K562 (cell line): ENCODE results near the gene SEZ6L. TPM values are rescaled to one million over a fixed set of nuclear protein-coding genes. Genes with fewer than 3 reads are reported as not detected.

Experiments
- ATAC-seq: fragments of 200-7000 bp; cut with Tn5 transposase; 3 replicates; pipeline ENCODE4 v1.9.1; 2020; ENCODE audit warnings: moderate library complexity
- BruUV-seq: library from RNA; stranded (reverse); fragments of 400-500 nt; replicated peaks from 2 replicates; lab custom pipeline; 2021; lab: Mats Ljungman, UMichigan
- CTCF ChIA-PET: fragments of 300-600 bp; formaldehyde crosslinking; extraction: SDS; loops from one replicate; lab custom pipeline; 2021; ENCODE audit warnings: low intra/inter-chr PET ratio; lab: Yijun Ruan, JAX
- POLR2A ChIA-PET: fragments of 300-600, 350-650 bp; sonication (Branson Sonifier 250); formaldehyde crosslinking; extraction: SDS; loops from one replicate; lab custom pipeline; 2021; ENCODE audit warnings: antibody characterized with exemption, inconsistent platforms; lab: Yijun Ruan, JAX
- DNase-seq, 4 experiments: peaks; one replicate each; pipeline versions ENCODE4 v3.0.0 to v3.0.0-alpha.2; 2011 to 2018; ENCODE audit warnings: low spot score in 3 of 4, mixed read lengths in 3 of 4; ENCODE audit errors: extremely low read depth in 1 of 4
- FAIRE-seq: peaks from 2 replicates; lab custom pipeline; 2011; peaks lifted over from hg19 to GRCh38; lab: Jason Lieb, UNC
- H2AFZ ChIP-seq: 2 replicates; pipeline ENCODE4 v1.6.0; 2011; ENCODE audit warnings: low read depth, low read length, control low read depth, inconsistent platforms
- H3K27ac ChIP-seq: fragments of 200-600 bp; 3 replicates; pipeline ENCODE4 v1.8.0; 2011; ENCODE audit warnings: low read depth, mild to moderate bottlenecking, control low read depth, inconsistent platforms, low read length, moderate library complexity, mixed read lengths; ENCODE audit errors: extremely low read depth
- H3K27me3 ChIP-seq, 2 experiments: fragments of 300-600 bp in 1 of 2; 2 replicates in 1 of 2; 3 replicates in 1 of 2; pipeline versions ENCODE4 v1.6.0 to v1.8.0; 2011; ENCODE audit warnings: inconsistent platforms in 2 of 2, low read length in 2 of 2, mild to moderate bottlenecking in 1 of 2, mixed read lengths in 1 of 2, moderate library complexity in 1 of 2; ENCODE audit not compliant: control insufficient read depth in 2 of 2, insufficient read depth in 2 of 2
- H3K36me3 ChIP-seq: fragments of 300-600 bp; 3 replicates; pipeline ENCODE4 v1.8.0; 2011; ENCODE audit warnings: mild to moderate bottlenecking, low read length, inconsistent platforms; ENCODE audit not compliant: control insufficient read depth, insufficient read depth
- H3K4me1 ChIP-seq, 2 experiments: fragments of 200-600 bp in 1 of 2; replicated peaks in 1 of 2; 2 replicates in 1 of 2; 3 replicates in 1 of 2; pipeline versions ENCODE4 v1.5.1 to v1.8.0; 2011; ENCODE audit warnings: inconsistent platforms in 2 of 2, low read length in 2 of 2, mild to moderate bottlenecking in 1 of 2, mixed read lengths in 1 of 2, moderate library complexity in 1 of 2; ENCODE audit not compliant: control insufficient read depth in 2 of 2, insufficient read depth in 2 of 2
- H3K4me2 ChIP-seq: 2 replicates; pipeline ENCODE4 v1.6.1; 2011; ENCODE audit warnings: low read length, control low read depth, inconsistent platforms, mixed read lengths; ENCODE audit not compliant: insufficient read depth
- H3K4me3 ChIP-seq: fragments of 200-600 bp; sonication (generic), shearing (Covaris generic); 2 replicates; pipeline ENCODE4 v1.5.1; 2016; ENCODE audit warnings: control low read depth, inconsistent platforms
- H3K79me2 ChIP-seq: fragments of 200-600 bp; 3 replicates; pipeline ENCODE4 v1.8.0; 2011; ENCODE audit warnings: low read length, inconsistent platforms; ENCODE audit not compliant: control insufficient read depth, insufficient read depth
- H3K9ac ChIP-seq, 2 experiments: 2 replicates each; pipeline versions ENCODE4 v1.6.0 to v1.6.1; 2011; ENCODE audit warnings: low read depth in 2 of 2, low read length in 2 of 2, control low read depth in 1 of 2, inconsistent platforms in 1 of 2, mild to moderate bottlenecking in 1 of 2, mixed read lengths in 1 of 2; ENCODE audit not compliant: insufficient read depth in 1 of 2
- H3K9me1 ChIP-seq: one replicate; pipeline ENCODE4 v1.6.0; 2011; ENCODE audit warnings: inconsistent platforms, mild to moderate bottlenecking, low read length, moderate library complexity; ENCODE audit not compliant: control insufficient read depth, insufficient read depth
- H3K9me3 ChIP-seq: replicated peaks from 2 replicates; pipeline ENCODE4 v1.5.1; 2011; ENCODE audit warnings: low read depth, low read length, inconsistent platforms; ENCODE audit not compliant: control insufficient read depth, insufficient read depth
- H4K20me1 ChIP-seq: replicated peaks from 2 replicates; pipeline ENCODE4 v1.6.1; 2011; ENCODE audit warnings: low read length, inconsistent platforms, mixed read lengths; ENCODE audit not compliant: control insufficient read depth, insufficient read depth
- ATF7 ChIP-seq: fragments of 450-650 bp; IDR thresholded peaks from 2 replicates; pipeline ENCODE4 v1.7.1; 2014; ENCODE audit warnings: mild to moderate bottlenecking, moderate library complexity
- CAMTA2 ChIP-seq: fragments of 250-450 bp; sonication (Bioruptor Pico); conservative IDR thresholded peaks from 2 replicates; pipeline ENCODE4 v1.5.1; 2022
- CBX8 ChIP-seq: fragments of 200-600 bp; sonication (generic); IDR thresholded peaks from 2 replicates; pipeline ENCODE4 v1.6.1; 2012; ENCODE audit warnings: borderline replicate concordance, mixed run types, low read depth, mild to moderate bottlenecking, moderate library complexity, mixed read lengths, low read length, control low read depth, inconsistent platforms; ENCODE audit not compliant: poor library complexity, severe bottlenecking; ENCODE audit errors: extremely low read depth
- FOXK2 ChIP-seq, 2 experiments: fragments of 450-650 bp; IDR thresholded peaks in 1 of 2; conservative IDR thresholded peaks in 1 of 2; 2 replicates each; pipeline ENCODE4 v1.6.1; 2016; ENCODE audit warnings: low read depth in 2 of 2, mild to moderate bottlenecking in 1 of 2
- KLF13 ChIP-seq: fragments of 450-650 bp; IDR thresholded peaks from 2 replicates; pipeline ENCODE4 v1.6.1; 2016; ENCODE audit warnings: missing genetic modification characterization, low read depth, mild to moderate bottlenecking, missing compliant biosample characterization, moderate library complexity, borderline replicate concordance
- MITF ChIP-seq: IDR thresholded peaks from 2 replicates; pipeline ENCODE4 v1.6.1; 2014; ENCODE audit warnings: antibody characterized with exemption
- MYC ChIP-seq, 2 experiments: fragments of 250-450 bp in 1 of 2; sonication (Bioruptor Pico) in 1 of 2; IDR thresholded peaks; 2 replicates each; pipeline versions ENCODE4 v1.5.1 to v1.6.1; 2012 to 2021; ENCODE audit warnings: low read depth in 2 of 2, borderline replicate concordance in 1 of 2, improper control_type of control experiment in 1 of 2, low read length in 1 of 2, mild to moderate bottlenecking in 1 of 2, moderate library complexity in 1 of 2
- NKRF ChIP-seq: fragments of 450-650 bp; IDR thresholded peaks from 2 replicates; pipeline ENCODE4 v1.6.1; 2016; ENCODE audit warnings: borderline replicate concordance
- POLR2B ChIP-seq: fragments of 450-650 bp; IDR thresholded peaks from 2 replicates; pipeline ENCODE4 v1.6.1; 2018; ENCODE audit warnings: low read depth; ENCODE audit not compliant: partially characterized antibody
- RB1 ChIP-seq: fragments of 450-650 bp; IDR thresholded peaks from 2 replicates; pipeline ENCODE4 v1.6.1; 2017; ENCODE audit warnings: low read depth, mild to moderate bottlenecking
- RBBP5 ChIP-seq: fragments of 200-600 bp; sonication (generic); IDR thresholded peaks from 2 replicates; pipeline ENCODE4 v1.6.1; 2012; ENCODE audit warnings: borderline replicate concordance, mild to moderate bottlenecking, low read length, control low read depth, inconsistent platforms; ENCODE audit not compliant: insufficient read depth, poor library complexity, severe bottlenecking
- ZBTB17 ChIP-seq: fragments of 450-650 bp; formaldehyde crosslinking; IDR thresholded peaks from 2 replicates; pipeline ENCODE4 v1.4.0; 2020; ENCODE audit warnings: mild to moderate bottlenecking
- ZC3H8 ChIP-seq: fragments of 450-650 bp; IDR thresholded peaks from 2 replicates; pipeline ENCODE4 v1.6.1; 2017
- ZKSCAN3 ChIP-seq: fragments of 250-450 bp; sonication (Bioruptor Pico); IDR thresholded peaks from 2 replicates; pipeline ENCODE4 v1.4.0; 2020
- ZNF3 ChIP-seq: fragments of 250-450 bp; sonication (Bioruptor Pico); IDR thresholded peaks from 2 replicates; pipeline ENCODE4 v1.5.0; 2021; ENCODE audit warnings: mild to moderate bottlenecking, moderate library complexity
- ZNF324 ChIP-seq: fragments of 250-450 bp; sonication (Bioruptor Pico); IDR thresholded peaks from 2 replicates; pipeline ENCODE4 v1.4.0; 2020; ENCODE audit warnings: mild to moderate bottlenecking
- ZNF41 ChIP-seq: fragments of 250-450 bp; sonication (Bioruptor Pico); conservative IDR thresholded peaks from 2 replicates; pipeline ENCODE4 v1.4.0; 2020; ENCODE audit warnings: mild to moderate bottlenecking
- ZNF584 ChIP-seq: fragments of 200-800 bp; sonication (Bioruptor generic); IDR thresholded peaks from 2 replicates; pipeline ENCODE4 v1.6.1; 2016; ENCODE audit warnings: low read depth, mild to moderate bottlenecking, missing genetic modification characterization, missing compliant biosample characterization
- ZNF75A ChIP-seq: fragments of 450-650 bp; formaldehyde crosslinking; IDR thresholded peaks from 2 replicates; pipeline ENCODE4 v1.4.0; 2020; ENCODE audit warnings: mild to moderate bottlenecking
- WGBS: fragments of 100-300 bp; shearing (Covaris generic); methylation state at CpG from one replicate; pipeline ENCODE4 v1.1.6; 2016; ENCODE audit warnings: low coverage, mixed read lengths; ENCODE audit not compliant: insufficient coverage; ENCODE audit errors: missing lambda C conversion rate; 5-methylcytosine and 5-hydroxymethylcytosine counted together
- in situ Hi-C: fragments of 300-500 bp; cut with MboI; formaldehyde crosslinking; loops from 4 replicates; pipeline ENCODE4 v1.15.0; 2018; ENCODE audit warnings: inconsistent platforms, mixed read lengths
- intact Hi-C: fragments of 100-400 bp; cut with micrococcal nuclease; formaldehyde crosslinking; loops from 2 replicates; pipeline ENCODE4 v1.14.2; 2022
- polyA plus RNA-seq, 8 experiments: library from polyadenylated mRNA; depleted of rRNA in 4 of 8; stranded (reverse) in 5 of 8; unstranded in 3 of 8; fragments of >200 nt; fragmentation: Nextera tagmentation in 2 of 8; fragmentation: Illumina TruSeq in 1 of 8; extraction: Ambion mirVana in 2 of 8; extraction: Trizol in 1 of 8; gene quantifications; 2 replicates each; pipeline versions ENCODE4 v1.2.1 to v1.2.3, GENCODE V29; 2011 to 2014; ENCODE audit warnings: inconsistent platforms in 1 of 8, missing spikeins in 1 of 8
- total RNA-seq, 7 experiments: library from RNA; depleted of rRNA in 6 of 7; stranded (reverse); fragments of >200 nt in 6 of 7; fragmentation: Illumina TruSeq in 2 of 7; extraction: Trizol in 2 of 7; gene quantifications; 2 replicates each; pipeline versions ENCODE4 v1.2.1 to v1.2.3, GENCODE V29; 2011 to 2021; ENCODE audit warnings: low replicate concordance in 1 of 7

SEZ6L gene
- total and polyA plus RNA-seq, 9 of the 15 experiments (the other 6 are each of a cell fraction or from before 2014, with no cell fraction given): not detected

DNA sequence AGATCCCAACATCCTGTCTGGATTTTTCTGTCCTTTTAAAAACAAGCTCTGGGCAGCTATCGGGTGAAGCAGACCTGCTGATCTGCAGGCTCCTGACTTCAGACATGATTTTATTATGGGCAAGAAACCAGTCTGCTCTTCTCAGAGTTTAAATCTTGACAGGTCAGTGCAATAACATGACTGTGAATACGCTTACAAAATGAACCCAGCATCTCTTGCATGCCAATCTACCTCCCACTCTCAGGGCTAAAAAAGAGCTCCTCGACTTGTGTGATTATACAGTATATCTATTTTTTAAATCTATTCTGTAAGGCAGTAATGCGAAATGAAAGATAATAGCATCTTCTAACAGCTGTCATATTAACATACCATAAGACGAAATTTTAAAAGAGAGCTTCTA, 241.1 kb downstream of the SEZ6L start:
- ChIA-PET CTCF (no interaction called here), POLR2A (interaction anchor here (0.7 kb wide), 1 partner anchor 61 kb away, joined by 3 read pairs; no protein-coding TSS in a partner anchor)
- Histone ChIP-seq H3K4me2 (no peak overlapping the region), H3K79me2 (no peaks in the 10 kb centered on the region), H3K9ac (no peak overlapping the region), H3K4me1 (peaks cover 4 to 10% of the 10 kb centered on the region in 2 experiments), H4K20me1 (no peaks in the 10 kb centered on the region), H2AFZ (no peak overlapping the region), H3K36me3 (no peaks in the 10 kb centered on the region), H3K27ac (no peak overlapping the region), H3K4me3 (no peak overlapping the region), H3K9me1 (no peaks in the 10 kb centered on the region), H3K27me3 (no peaks in the 10 kb centered on the region), H3K9me3 (no peaks in the 10 kb centered on the region)
- DNase-seq: no peak
- ATAC-seq: no peak
- FAIRE-seq: no peak
- no TSS peak for BruUV-seq
- in situ Hi-C loops: no loop called here
- 40% methylated on average over 5 of the region's 5 CpGs for WGBS
- intact Hi-C loops: no loop called here
- no peak for TF ChIP-seq ATF7
- no peak for TF ChIP-seq ZNF324 (CRISPR knock-in tag)
- no peak for TF ChIP-seq FOXK2 (conservative IDR thresholded peaks at IDR 0.05 in 1 of 2, IDR thresholded peaks at IDR 0.05 in 1 of 2; ENCODE audit: low read depth in 2 of 2)
- no peak for TF ChIP-seq CBX8
- TF ChIP-seq ZNF75A (CRISPR knock-in tag): no peak
- no peak for TF ChIP-seq ZNF3 (CRISPR knock-in tag)
- TF ChIP-seq ZNF584: no peak
- TF ChIP-seq ZKSCAN3 (CRISPR knock-in tag): no peak
- no peak for TF ChIP-seq NKRF
- TF ChIP-seq ZBTB17 (CRISPR knock-in tag): no peak
- TF ChIP-seq ZNF41 (CRISPR knock-in tag): no peak
- no peak for TF ChIP-seq MITF
- TF ChIP-seq ZC3H8: no peak
- no peak for TF ChIP-seq RBBP5
- TF ChIP-seq KLF13 (tag): no peak
- no peak for TF ChIP-seq RB1
- no peak for TF ChIP-seq MYC (IDR thresholded peaks at IDR 0.05; ENCODE audit: low read depth, low read length)
- TF ChIP-seq MYC (CRISPR knock-in tag; IDR thresholded peaks at IDR 0.05; ENCODE audit: borderline replicate concordance, low read depth): no peak
- no peak for TF ChIP-seq POLR2B
- no peak for TF ChIP-seq CAMTA2 (CRISPR knock-in tag)
